ENCODE data around the gene CETN3.
A peak's percentile ranks its signal among the peaks of the same experiment; 100 is the strongest.

CETN3 gene

DNA sequence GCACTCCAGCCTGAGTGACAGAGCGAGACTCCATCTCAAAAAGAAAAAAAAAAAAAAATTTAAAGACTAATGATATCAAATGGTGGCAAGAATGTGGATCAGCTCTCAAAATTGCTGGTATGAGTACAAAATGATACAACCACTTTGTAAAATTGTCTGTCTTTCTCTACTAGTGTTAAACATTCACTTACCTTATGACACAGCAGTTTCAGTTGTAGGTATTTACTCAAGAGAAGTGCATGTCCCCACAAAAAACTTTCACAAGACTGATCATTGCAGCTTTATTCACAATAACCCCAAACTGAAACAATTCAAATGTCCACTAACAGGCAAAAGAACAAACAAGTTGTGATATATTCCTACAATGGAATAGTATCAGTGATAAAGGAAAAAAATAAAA is 14.7 kb upstream of the CETN3 start:
- no peak overlapping the region for H3K4me3 ChIP-seq (ENCODE audit: low read depth, low read length)
- DNase-seq (ENCODE audit: low read depth), result no peak
- TF ChIP-seq, protein P1, sequence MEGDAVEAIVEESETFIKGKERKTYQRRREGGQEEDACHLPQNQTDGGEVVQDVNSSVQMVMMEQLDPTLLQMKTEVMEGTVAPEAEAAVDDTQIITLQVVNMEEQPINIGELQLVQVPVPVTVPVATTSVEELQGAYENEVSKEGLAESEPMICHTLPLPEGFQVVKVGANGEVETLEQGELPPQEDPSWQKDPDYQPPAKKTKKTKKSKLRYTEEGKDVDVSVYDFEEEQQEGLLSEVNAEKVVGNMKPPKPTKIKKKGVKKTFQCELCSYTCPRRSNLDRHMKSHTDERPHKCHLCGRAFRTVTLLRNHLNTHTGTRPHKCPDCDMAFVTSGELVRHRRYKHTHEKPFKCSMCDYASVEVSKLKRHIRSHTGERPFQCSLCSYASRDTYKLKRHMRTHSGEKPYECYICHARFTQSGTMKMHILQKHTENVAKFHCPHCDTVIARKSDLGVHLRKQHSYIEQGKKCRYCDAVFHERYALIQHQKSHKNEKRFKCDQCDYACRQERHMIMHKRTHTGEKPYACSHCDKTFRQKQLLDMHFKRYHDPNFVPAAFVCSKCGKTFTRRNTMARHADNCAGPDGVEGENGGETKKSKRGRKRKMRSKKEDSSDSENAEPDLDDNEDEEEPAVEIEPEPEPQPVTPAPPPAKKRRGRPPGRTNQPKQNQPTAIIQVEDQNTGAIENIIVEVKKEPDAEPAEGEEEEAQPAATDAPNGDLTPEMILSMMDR (conservative IDR thresholded peaks at IDR 0.05; ENCODE audit: low read depth, low read length), result no peak

GRCh38 chr5:90421136-90421535 is 11.6 kb upstream of the CETN3 start:
- DNase-seq (ENCODE audit: low read depth), result peak; percentile 58
- TF ChIP-seq, protein P1 (conservative IDR thresholded peaks at IDR 0.05; ENCODE audit: low read depth, low read length), result peak; percentile 50
- no peak overlapping the region for H3K4me3 ChIP-seq (ENCODE audit: low read depth, low read length)

DNA sequence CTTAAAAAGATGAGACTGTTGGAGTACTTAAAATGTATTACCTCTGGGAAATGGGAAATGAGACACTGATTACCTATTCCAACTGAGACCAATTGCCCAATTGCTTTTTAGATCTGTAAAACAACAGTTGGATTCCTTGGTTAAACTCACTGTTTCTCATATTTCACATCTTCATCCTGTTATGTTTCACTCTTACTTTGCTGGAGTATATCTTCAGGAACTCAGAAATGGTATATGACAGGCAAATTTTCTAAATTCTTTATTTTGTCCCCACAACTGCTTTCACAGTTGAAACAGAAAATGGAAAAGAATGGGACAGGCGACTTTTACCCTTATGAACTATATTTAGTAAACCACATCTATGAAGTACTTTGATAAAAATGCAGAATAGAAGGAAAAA is 8.7 kb upstream of the CETN3 start:
- no peak for DNase-seq (ENCODE audit: low read depth)
- no peak overlapping the region for H3K4me3 ChIP-seq (ENCODE audit: low read depth, low read length)
- TF ChIP-seq, protein P1 (conservative IDR thresholded peaks at IDR 0.05; ENCODE audit: low read depth, low read length), result no peak

GRCh38 chr5:90410178-90410762 is 714 bp upstream of the CETN3 start:
- peak; percentile 19 for DNase-seq (ENCODE audit: low read depth)

DNA sequence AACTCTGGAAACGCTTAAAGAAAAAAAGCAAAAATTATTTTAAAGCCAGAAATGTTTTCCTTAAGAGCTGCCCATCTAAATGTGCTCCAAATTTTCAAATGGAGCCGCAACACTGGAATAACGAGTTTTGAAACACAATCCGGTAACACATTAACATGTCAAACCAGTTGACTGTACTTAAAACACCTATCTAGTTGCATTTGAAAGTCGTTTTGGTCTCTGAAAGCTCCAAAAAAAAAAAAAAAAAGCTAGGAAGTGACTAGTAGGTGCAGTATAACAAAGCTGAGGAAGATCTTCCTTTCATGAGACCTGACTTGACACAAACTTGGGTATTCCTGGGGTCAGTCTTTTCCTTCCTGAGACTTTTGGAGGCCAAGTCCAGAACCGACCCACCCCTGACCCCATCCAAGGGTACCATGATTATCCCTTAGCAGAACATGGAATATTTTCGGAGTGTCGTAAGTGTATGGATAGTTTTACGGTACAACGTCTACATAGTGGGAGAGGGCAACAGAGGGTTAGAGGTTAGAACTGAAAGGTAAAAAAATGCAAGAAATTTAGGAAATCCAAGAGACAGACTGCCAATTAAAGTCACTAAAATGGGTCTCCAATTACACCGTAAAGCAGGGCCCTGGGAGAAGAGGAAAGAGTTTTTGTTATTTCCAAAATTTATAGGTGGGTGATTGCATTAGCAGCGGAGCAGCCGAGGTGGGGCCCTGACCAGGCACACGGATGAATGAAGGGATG is 812 bp downstream of the CETN3 start:
- TF ChIP-seq, protein P1 (conservative IDR thresholded peaks at IDR 0.05; ENCODE audit: low read depth, low read length), result no peak
- peak; percentile 5 for DNase-seq (ENCODE audit: low read depth)
- peak overlapping the region; percentile 84 for H3K4me3 ChIP-seq (ENCODE audit: low read depth, low read length)

More at GRCh38 chr5:90410178-90410762, 714 bp upstream of the CETN3 start:
- H3K4me3 ChIP-seq (ENCODE audit: low read depth, low read length), result peak overlapping the region; percentile 62
- TF ChIP-seq, protein P1 (conservative IDR thresholded peaks at IDR 0.05; ENCODE audit: low read depth, low read length), result no peak

DNA sequence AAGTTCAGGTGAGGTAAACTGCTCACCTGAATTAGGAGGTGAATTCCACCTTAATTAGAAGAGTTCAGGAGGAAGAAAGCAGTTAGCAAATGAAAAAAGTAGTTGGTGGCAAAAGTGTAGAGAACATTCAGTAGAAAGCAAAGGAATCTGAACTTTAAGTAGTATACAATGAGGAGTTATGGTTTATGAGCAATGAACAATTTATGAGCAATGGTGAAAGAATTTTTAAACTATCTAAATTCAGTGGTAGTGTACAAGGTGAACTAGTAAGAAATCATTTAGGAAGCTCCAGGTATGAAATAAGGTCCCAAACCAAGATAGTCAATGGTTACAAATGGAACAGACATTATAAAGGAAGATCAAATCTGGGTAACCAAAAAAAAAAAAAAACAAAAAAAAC is 3.1 kb downstream of the CETN3 start:
- DNase-seq (ENCODE audit: low read depth), result peak; percentile 10
- no peak overlapping the region for H3K4me3 ChIP-seq (ENCODE audit: low read depth, low read length)
- TF ChIP-seq, protein P1 (conservative IDR thresholded peaks at IDR 0.05; ENCODE audit: low read depth, low read length), result no peak
